NCI-H2081 (cell line): ENCODE results near the gene CIC.
"Not testable (repeated sequence)": the region's sequence is repeated elsewhere in the genome, so short reads cannot be mapped to it uniquely, and the experiment has no call there.

Source experiments
- DNase-seq, 2 experiments: peaks; one replicate each; lab custom pipeline; 2025; lab: John Stamatoyannopoulos, UW

CIC gene

GRCh38 chr19:42333975-42334696, 65.1 kb downstream of the CIC start:
- DNase-seq = no peak

- DNase-seq = no peak
Observed at GRCh38 chr19:42334697-42335373, 65.8 kb downstream of the CIC start.

GRCh38 chr19:42335374-42335936, 66.4 kb downstream of the CIC start:
- DNase-seq = no peak

GRCh38 chr19:42335971-42336370, 66.9 kb downstream of the CIC start:
- no peak for DNase-seq

DNA sequence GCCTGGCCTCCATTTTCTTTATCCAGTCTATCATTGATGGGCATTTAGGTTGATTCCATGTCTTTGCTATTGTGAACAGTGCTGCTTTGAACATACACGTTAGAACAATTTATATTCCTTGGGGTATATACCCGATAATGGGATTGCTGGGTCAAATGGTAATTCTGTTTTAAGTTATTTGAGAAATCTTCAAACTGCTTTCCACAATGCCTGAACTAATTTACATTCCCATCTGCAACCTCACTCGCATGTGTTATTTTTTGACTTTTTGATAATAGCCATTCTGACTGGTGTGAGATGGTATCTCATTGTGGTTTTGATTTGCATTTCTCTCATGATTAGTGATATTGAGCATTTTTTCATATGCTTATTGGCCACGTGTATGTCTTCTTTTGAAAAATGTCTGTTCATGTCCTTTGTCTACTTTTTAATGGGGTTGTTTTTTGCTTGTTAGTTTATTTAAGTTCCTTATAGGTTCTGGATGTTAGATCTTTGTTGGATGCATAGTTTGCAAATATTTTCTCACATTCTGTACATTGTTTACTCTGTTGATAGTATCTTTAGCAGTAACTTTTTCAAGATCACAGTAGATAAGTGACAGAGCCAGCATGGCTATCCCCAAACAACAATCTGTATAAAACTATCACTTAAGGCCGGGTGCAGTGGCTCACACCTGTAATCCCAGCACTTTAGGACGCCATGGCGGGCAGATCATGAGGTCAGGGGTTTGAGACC, 70.2 kb downstream of the CIC start:
- not testable (repeated sequence) for DNase-seq

DNA sequence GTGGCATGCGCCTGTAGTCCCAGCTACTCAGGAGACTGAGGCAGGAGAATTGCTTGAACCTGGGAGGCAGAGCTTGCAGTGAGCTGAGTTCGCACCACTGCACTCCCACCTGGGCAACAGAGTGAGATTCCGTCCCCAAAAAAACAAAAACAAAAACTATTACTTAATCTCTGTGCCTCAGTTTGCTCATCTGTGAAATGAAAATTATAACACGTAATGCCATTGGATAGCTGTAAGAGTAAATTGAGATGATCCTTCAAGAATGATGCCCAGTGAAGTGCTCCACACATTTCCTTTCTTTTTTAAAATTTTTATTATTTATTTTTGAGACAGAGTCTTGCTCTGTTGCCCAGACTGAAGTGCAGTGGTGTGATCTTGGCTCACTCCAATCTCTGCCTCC, 70.9 kb downstream of the CIC start:
- not testable (repeated sequence) for DNase-seq

GRCh38 chr19:42343344-42344110, 74.5 kb downstream of the CIC start:
- no peak for DNase-seq

GRCh38 chr19:42344336-42344893, 75.4 kb downstream of the CIC start:
- no peak for DNase-seq
